Amniotic epithelial cell (primary cell): ENCODE data around the gene TERT.
"Not testable (repeated sequence)": the region's sequence is repeated elsewhere in the genome, so short reads cannot be mapped to it uniquely, and the experiment has no call there.

Experiments used
- DNase-seq: peaks from one replicate; pipeline ENCODE4 v3.0.0-alpha.2; 2010; ENCODE audit warnings: low read depth

Gene TERT

DNA sequence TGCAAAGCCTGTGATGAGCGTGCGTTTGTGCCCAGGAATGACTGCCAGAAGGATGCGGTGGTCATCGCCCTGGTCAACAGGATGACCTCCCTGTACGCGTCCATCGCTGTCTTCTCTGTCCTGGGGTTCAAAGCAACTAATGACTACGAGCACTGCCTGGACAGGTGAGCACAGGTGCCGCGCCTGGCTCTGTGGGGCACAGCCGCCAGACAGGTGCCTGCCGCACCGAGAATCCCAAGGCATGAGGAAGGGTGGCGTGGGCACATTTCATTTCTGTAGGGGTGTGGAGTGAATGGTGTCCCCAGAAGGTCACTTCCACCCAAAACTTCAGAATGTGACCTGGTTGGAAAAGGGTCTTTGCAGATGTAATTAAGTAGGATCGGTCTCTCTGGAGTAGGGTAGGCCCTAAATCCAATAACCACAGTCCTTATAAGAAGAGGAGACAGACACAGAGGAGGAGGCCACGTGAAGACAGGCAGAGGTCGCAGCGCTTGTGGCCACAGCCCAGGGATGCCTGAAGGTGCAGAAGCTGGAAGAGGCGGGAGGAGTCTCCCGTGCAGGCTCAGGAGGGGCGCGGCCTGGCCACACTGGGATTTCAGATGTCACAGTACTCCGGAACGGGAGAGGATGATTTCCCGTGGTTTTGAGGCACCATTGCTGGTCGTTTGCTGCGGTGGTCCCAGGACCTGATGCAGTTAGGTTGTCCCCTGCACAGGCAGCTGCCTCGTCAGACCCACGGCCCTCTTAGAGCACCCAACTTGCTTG lies 54.2 kb downstream of the TERT start:
- DNase-seq, result no peak

DNA sequence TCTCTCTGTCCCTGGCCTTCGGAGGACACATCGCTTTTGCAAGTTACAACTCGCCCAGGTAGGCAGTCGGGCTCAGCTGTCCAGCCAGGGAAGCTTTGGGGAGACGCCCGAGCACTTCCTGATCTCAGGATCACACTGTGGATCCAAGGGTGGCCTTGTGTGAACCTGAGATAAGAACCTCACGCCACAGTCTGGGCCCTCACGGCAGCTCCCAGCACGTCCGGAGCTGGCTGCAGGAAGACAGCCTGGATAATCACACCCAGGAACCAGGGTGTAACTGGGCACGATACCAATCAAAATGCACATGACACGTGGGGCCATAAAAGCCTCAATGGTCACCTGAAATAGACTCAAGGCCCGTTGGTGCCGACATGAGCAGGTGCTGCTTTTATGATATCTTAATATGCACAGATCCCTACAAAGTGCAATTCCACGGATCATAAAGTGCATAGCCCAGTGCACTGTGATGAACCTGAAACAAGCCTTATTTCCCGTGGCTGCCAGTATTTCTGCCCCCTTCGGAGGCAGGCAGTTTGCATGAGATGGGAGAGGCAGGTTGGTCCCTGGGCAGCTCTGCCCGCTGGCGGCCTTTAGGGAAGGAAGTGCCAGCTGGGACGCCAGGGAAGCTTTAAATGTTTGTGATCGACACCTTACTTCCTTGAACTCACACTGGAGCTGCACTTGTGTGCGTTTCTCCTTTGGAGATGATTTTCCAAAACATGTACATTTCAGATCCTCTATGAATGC lies 55.2 kb downstream of the TERT start:
- no peak for DNase-seq

DNA sequence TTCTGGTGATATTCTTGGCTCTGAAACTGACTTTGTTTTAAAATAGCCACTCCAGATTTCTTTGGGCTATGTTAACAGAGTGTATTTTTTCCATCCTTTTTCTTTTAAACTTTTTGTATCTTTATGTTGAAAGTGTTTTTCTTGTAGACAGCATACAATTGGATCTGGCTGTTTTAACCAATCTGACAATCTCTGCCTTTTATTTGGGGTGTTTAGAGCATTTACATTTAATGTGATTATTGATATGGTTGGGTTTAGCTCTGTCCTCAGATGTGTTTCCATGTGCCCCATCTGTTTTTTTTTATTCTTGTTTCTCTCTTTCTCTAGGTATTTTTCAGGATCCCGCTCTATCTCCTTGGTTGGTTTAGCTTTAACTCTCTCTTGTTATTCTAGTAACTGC lies 59.0 kb downstream of the TERT start:
- DNase-seq, result no peak

DNA sequence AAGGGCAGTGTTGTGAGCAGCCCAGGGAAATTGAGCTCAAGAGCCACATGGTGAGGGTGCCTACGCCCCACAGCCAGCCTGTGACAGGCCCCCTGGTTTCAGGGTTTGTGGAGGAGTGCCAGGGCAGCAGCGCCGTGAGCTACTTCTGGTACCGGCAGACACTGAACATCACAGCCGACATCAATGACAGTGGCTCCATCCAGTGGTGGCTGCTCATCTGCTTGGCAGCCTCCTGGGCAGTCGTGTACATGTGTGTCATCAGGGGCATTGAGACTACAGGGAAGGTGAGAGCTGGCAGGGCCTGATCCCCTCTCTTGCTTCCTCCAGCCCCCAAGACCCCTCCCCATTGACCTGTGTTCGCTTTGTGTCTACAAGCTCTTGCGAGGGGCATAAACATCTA lies 59.5 kb downstream of the TERT start:
- DNase-seq, result no peak

DNA sequence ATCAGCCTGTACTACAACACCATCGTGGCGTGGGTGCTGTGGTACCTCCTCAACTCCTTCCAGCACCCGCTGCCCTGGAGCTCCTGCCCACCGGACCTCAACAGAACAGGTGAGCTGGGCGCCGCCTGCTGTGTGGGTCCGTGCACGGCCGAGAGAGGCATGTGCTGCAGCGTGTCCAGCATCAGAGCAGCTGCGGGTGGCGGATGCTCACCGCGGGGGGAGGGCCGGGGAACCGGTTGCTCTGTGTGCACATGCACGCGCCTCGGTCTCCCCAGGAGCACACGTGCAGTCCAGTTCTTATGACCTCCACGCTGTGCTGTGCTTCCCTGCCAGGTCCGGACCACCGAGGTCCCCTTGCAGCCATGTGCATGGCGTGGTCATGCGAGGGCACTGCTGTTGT lies 62.1 kb downstream of the TERT start:
- no peak for DNase-seq

DNA sequence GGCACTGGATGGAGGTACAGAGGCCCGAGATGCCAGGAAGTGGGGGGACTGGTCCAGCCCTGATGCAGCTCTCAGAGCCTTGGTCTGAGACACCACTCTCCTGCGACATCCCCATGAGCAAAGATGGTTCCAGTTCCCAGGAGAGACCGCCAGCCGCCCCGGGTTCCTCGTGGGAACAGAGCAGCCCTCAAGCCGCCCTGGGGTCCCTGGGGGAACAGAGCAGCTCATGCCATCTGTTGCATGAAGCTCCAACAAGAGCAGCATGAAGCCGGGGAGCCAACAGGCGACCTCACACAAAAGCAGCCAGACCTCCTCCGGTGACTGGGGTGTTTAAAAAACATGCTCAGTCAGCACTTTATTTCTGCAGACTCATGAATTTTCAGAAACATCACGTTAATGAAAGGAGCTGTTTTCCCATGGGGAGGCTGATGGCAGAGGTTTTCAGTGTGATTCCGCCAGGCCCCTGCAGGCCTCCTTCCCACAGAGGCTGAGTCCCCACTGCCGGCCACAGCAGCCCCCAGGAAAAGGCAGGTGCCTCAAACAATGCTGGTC lies 63.4 kb downstream of the TERT start:
- no peak for DNase-seq

DNA sequence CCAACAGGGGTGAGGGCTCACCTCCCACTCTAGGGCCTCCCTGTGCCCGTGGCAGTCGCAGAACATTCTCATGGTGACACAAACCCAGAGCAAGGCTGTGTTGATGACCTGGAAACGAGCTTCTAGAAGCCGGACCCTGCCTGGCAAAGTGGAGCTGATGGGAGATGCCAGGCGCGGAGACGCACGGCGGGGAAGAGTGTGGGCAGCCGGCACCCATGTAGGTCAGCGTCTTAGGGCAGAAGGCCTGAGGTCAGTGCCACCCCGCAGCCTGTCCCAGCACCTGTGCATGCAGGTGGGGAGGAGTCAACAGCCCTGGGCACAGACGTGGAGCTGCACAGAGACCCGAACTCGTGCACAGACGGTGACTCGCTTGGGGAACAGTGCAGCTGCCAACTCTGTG lies 64.3 kb downstream of the TERT start:
- no peak for DNase-seq

DNA sequence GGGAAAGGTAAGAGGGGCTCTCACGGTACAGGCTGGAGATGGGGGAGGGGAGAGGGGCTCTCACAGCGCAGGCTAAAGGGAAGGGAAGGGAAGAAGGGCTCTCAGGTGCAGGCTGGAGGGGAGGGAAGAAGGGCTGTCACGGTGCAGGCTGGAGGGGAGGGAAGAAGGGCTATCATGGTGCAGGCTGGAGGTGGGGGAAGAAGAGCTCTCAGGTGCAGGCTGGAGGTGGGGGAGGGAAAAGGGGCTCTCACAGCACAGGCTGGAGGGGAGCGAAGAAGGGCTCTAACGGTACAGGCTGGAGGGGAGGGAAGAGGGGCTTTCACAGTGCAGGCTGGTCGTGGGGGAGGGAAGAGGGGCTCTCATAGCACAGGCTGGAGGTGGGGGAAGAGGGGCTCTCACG lies 65.0 kb downstream of the TERT start:
- DNase-seq, result no peak

DNA sequence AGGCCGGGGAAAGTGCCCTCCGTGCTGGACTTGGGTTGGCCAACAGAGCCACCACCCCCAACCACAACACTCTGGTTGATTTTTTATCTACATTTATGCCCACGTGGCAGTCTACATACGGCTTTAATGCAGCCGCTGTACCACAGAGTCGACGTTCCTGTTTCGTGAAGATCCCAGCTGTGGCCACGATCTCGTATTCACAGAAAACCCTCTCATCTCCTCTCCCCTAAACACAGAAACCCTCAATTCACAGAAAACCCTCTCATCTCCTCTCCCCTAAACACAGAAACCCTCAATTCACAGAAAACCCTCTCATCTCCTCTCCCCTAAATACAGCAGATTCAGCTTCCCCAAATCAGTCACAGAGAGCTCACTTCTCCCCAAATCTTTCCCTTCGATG lies 65.8 kb downstream of the TERT start:
- not testable (repeated sequence) for DNase-seq

DNA sequence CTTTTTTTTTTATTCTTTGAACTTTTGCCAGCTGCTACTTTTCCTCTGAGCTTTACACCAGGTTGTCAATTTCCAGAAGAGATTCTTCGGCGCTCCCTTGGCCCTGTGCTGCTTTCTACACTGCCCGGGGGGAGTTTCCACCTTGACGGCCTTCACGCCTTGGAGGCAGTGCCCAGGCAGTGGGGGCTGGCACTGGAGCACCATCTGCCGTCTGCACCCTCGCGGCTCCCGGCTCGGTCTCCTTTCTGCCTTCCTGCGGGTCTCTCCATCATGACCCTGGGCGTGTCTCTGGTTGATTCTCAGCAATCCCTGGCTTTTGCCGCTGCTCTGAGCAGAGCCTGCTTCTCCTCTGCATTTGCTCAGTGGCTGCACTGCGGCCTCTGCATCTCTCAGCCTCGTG lies 66.7 kb downstream of the TERT start:
- no peak for DNase-seq

DNA sequence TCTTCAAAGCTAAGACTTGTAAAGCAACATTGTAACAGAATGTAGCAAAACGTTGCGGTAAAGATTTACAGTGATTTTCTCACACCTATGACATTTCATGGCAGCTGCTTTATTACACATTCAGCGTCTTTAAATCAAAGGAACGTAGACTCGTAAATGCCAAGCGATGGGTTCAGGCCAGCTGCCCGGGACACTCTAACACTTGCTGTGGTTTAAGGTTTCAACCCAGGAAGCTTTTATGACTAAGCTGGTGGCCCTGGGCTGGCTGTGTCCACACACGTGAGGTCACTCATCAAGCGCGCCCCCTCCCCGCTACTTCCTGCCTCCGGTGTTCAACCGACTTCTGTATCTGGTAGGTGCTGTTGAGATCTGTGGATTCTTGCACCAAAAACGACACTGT lies 67.2 kb downstream of the TERT start:
- no peak for DNase-seq

DNA sequence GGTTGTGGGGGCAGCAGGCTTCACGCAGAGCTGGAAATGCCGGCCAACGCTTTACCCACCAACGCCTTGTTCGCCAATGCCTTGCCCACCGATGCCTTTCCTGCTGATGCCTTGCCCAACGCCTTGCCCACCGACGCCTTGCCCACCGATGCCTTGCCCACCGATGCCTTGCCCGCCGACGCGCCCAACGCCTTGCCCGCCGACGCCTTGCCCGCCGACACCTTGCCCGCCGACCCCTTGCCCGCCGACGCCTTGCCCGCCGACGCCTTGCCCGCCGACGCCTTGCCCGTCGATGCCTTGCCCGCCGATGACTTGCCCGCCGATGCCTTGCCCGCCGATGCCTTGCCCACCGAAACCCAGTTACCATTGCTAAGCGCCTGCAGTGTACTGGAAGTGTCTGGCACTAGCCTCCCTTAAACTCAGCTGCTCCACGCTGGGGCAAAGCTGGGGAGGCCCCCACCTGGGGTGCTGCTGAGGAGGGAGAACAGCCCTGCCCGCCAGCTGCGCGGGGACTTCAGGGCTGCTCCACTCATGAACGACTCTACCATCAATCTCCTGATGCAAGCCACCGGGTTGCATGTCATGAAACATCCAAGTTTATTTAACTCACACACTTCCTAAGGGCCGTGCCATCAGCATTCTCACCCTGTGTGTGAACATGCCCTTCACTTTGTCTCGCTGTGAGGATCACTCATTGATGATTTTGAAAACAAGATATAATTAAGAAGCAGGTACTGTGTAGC lies 67.9 kb downstream of the TERT start:
- DNase-seq, result no peak

DNA sequence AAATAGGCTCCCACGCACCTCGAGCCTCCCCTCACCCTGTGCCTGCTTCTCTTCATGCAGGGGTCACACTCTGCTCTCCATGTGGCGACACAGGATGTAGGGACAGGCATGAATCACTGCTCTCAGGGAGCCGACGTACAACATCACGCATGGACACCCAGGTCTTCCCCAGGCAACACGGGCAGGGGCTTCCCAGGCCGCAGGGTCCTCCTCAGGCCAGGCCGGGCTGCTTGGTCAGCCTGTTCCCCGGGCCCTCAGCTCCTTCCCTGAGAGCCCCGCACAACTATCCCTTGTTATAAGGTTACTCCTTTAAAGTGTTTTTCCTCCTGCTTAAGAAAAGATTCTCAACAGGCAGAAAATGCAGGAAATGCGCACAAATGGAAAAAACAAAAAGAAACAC lies 68.6 kb downstream of the TERT start:
- no peak for DNase-seq

DNA sequence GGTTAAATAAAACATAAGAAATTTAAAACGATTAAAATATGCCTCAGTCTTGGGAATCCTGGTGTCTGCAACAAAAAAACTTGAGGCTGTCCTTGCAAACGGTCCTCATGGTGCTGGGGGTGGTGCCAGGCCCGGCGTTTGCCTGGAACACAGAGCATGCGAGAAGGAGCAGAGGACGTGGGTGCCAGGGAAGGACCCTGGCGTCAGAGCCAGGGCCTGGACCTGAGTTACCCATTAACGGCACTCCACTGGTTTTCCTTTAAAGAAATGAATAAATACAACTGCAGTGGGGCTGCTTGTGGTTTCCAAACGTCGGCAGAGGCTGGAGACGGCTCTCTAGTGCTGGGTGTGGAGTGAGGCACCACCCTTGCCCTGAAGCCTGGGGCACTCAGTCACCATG lies 69.8 kb downstream of the TERT start, which contains the start of gene SLC6A18:
Gene SLC6A18, plus strand, starts transcription at position 301 of the 400 bp plus-strand sequence. Its CDS starts 97 bp downstream, at position 398.
- no peak for DNase-seq

DNA sequence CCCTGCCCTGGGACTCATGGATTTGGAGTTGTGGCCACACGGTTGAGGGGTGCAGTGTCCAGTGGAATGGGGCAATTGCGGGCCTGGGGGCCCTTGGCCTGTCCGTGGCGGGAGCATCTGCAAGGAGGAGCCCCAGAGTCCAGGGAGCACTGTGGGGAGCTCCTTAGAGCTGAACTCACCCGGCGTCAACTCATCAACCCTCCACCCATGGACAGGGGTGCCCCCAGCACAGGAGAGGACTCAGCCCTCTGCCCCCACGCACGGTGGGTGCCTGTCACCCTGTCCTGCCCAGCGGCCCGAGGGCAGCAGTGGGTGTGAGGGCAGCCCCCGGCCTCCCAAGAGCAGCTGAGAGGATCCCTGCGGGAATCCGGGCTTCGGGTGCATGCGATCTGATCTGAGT lies 70.2 kb downstream of the TERT start:
- no peak for DNase-seq

DNA sequence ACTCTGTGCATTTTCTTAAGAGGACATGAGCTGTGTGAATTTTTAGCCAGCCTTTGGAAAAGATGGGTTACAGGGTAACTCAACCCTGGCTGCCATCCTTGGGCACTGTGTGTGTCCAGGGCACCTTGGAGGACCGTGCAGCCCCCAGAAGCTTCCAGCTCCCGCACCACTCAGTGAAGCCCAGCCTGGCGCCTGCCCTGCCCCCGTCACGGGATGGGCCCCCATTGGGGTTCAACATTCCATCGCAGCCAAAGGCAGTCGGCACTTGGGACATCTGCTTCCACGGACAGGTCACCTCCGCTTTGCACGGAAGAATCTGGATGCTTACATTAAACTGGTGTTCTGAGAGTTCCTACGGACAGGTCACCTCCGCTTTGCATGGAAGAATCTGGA lies 71.6 kb downstream of the TERT start:
- DNase-seq, result no peak

DNA sequence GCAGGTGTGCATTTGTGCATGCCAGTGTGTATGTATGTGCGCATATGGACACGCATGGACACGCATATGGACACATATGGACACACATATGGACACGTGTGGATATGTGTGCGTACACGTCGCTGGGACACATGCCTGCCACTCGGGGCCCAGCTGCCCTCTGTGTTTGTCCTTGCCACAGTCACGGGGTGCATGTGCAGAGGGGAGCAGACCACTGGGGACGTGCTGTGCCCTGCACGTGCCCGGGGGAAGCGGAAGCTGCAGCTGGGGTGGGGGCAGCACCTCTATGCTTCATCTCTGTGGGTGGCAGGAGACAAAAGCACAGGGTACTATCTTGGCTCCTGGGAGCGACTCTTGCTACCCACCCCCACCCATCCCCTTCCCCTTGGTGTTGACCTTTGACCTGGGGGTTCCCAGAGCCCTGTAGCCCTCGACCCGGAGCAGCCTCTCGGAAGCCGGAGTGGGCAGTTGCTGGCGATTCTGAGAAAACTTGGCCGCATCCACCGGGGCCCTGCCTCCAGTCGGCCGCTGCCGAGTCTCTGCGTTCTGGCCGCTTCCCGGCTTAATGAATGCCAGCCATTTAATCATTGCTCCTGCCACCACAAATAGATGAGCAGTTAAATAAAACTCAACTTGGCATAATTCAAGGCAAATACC lies 72.1 kb downstream of the TERT start:
- no peak for DNase-seq

DNA sequence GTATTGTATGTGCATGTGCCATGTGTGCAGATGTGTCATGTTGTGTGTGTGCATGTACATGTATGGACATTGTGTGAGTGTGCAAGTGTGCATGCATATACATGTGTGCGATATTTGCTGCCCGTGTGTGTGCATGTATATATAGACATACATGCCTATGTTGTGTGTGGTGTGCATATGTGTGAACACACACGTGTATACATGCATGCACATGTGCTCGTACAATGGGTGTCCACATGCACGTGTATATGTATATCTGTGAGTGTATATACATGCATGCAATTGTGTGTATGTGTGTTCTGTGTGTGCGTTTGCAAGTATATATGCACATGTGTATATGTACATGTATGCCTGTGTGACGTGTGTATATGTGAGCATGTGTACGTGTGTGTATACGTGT lies 72.7 kb downstream of the TERT start:
- no peak for DNase-seq

DNA sequence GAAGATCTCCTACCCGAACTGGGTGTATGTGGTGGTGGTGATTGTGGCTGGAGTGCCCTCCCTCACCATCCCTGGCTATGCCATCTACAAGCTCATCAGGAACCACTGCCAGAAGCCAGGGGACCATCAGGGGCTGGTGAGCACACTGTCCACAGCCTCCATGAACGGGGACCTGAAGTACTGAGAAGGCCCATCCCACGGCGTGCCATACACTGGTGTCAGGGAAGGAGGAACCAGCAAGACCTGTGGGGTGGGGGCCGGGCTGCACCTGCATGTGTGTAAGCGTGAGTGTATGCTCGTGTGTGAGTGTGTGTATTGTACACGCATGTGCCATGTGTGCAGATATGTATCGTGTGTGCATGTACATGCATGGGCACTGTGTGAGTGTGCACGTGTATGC lies 73.1 kb downstream of the TERT start:
- DNase-seq, result no peak

DNA sequence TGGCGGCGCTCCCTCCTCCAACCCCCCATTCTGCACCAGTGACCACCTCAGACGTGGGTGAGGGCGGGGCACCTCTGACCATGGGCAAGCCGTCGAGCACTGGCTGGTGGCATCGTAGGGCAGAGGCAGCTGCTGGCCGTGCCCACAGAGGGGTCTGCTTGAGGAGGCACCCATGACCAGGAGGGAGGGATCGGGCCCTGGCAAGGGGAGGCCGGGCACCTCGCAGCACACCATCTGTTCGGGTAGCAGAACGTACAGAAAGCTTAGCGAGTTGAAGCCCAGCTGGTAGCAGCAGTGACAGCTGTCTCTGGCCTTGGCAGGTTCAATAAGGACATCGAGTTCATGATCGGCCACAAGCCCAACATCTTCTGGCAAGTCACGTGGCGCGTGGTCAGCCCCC lies 74.0 kb downstream of the TERT start:
- DNase-seq, result no peak

DNA sequence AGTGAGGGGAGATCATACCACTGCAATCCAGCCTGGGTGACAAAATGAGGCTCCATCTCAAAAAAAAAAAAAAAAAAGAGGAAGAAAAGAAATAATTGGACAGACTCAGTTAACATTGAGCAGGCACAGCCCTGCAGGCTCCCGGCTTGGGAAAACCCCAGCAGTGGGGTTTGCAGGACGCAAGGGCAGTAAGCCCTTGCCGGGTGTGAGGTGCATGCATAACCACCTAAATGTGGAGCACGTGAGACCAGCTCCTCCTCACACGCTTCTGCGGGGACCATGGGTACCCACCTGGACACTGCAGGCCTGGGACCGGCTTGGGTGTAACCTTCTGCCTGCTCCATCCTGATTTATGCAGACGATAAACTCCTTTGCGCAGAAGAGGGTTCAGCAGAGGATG lies 74.5 kb downstream of the TERT start:
- DNase-seq, result no peak

DNA sequence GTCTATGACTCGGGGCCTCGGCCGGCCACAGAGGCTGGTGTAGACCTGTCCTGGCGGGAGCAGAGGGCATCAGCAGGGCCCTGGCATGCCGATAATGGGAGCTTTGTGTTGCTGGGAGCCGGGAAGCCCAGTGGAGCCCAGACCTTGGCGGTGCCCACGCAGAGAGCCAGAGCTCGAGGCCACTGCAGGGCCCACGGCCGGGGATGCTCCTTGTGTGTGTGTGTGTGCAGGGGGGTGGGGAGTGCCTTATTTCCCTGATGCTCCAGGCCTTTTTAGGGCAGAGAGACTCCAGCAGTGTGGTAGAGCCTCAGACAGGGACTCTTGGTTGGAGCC lies 75.1 kb downstream of the TERT start:
- DNase-seq, result no peak
